ENCODE results near the gene MYOZ1.

MYOZ1 gene

GRCh38 chr10:73586583-73586984 lies 54.7 kb downstream of the MYOZ1 start:
- no peaks in the 10 kb centered on the region for H3K27me3 ChIP-seq (ENCODE audit: low read depth, low read length)
- H3K36me3 ChIP-seq (replicated peaks; ENCODE audit: low read depth, low read length): no peaks in the 10 kb centered on the region
- H3K27ac ChIP-seq (ENCODE audit: low read length): no peak overlapping the region
- no peaks in the 10 kb centered on the region for H3K4me1 ChIP-seq (ENCODE audit: low read length)
- no peak overlapping the region for H3K4me3 ChIP-seq (ENCODE audit: low read length)
- no peaks in the 10 kb centered on the region for H3K9me3 ChIP-seq (ENCODE audit: insufficient read depth, low read length)
- H4K20me1 ChIP-seq (ENCODE audit: insufficient read depth, low read length): no peaks in the 10 kb centered on the region
- H3K79me2 ChIP-seq (ENCODE audit: low read length): no peaks in the 10 kb centered on the region
- no peak overlapping the region for H3K9ac ChIP-seq (ENCODE audit: low read length)
- no peak overlapping the region for H3K4me2 ChIP-seq (ENCODE audit: low read length)
- no peak overlapping the region for H2AFZ ChIP-seq (ENCODE audit: low read depth, low read length)
- no peak for TF ChIP-seq CTCF (IDR thresholded peaks at IDR 0.05; ENCODE audit: low read depth, low read length)
- TF ChIP-seq EZH2phosphoT487 (IDR thresholded peaks at IDR 0.05; ENCODE audit: low read depth): no peak

GRCh38 chr10:73585327-73585726 lies 55.9 kb downstream of the MYOZ1 start:
- H3K9ac ChIP-seq (ENCODE audit: low read length): no peak overlapping the region
- no peak overlapping the region for H3K4me2 ChIP-seq (ENCODE audit: low read length)
- no peaks in the 10 kb centered on the region for H3K79me2 ChIP-seq (ENCODE audit: low read length)
- no peaks in the 10 kb centered on the region for H3K9me3 ChIP-seq (ENCODE audit: insufficient read depth, low read length)
- H2AFZ ChIP-seq (ENCODE audit: low read depth, low read length): no peak overlapping the region
- H3K4me3 ChIP-seq (ENCODE audit: low read length): no peak overlapping the region
- no peak overlapping the region for H3K27ac ChIP-seq (ENCODE audit: low read length)
- no peaks in the 10 kb centered on the region for H3K4me1 ChIP-seq (ENCODE audit: low read length)
- H4K20me1 ChIP-seq (ENCODE audit: insufficient read depth, low read length): no peaks in the 10 kb centered on the region
- no peaks in the 10 kb centered on the region for H3K27me3 ChIP-seq (ENCODE audit: low read depth, low read length)
- TF ChIP-seq CTCF (IDR thresholded peaks at IDR 0.05; ENCODE audit: low read depth, low read length) (no peak), EZH2phosphoT487 (IDR thresholded peaks at IDR 0.05; ENCODE audit: low read depth) (no peak)
- H3K36me3 ChIP-seq (replicated peaks; ENCODE audit: low read depth, low read length): no peaks in the 10 kb centered on the region

GRCh38 chr10:73584737-73585136 lies 56.5 kb downstream of the MYOZ1 start:
- no peaks in the 10 kb centered on the region for H3K27me3 ChIP-seq (ENCODE audit: low read depth, low read length)
- TF ChIP-seq EZH2phosphoT487 (IDR thresholded peaks at IDR 0.05; ENCODE audit: low read depth) (no peak), CTCF (IDR thresholded peaks at IDR 0.05; ENCODE audit: low read depth, low read length) (no peak)
- no peak overlapping the region for H3K9ac ChIP-seq (ENCODE audit: low read length)
- no peaks in the 10 kb centered on the region for H3K4me1 ChIP-seq (ENCODE audit: low read length)
- H3K27ac ChIP-seq (ENCODE audit: low read length): no peak overlapping the region
- no peaks in the 10 kb centered on the region for H3K79me2 ChIP-seq (ENCODE audit: low read length)
- no peaks in the 10 kb centered on the region for H3K9me3 ChIP-seq (ENCODE audit: insufficient read depth, low read length)
- H3K4me3 ChIP-seq (ENCODE audit: low read length): no peak overlapping the region
- no peaks in the 10 kb centered on the region for H4K20me1 ChIP-seq (ENCODE audit: insufficient read depth, low read length)
- no peaks in the 10 kb centered on the region for H3K36me3 ChIP-seq (replicated peaks; ENCODE audit: low read depth, low read length)
- no peak overlapping the region for H2AFZ ChIP-seq (ENCODE audit: low read depth, low read length)
- H3K4me2 ChIP-seq (ENCODE audit: low read length): no peak overlapping the region

- Histone ChIP-seq H3K4me3 (ENCODE audit: low read length) (no peak overlapping the region), H3K79me2 (ENCODE audit: low read length) (no peaks in the 10 kb centered on the region), H3K9ac (ENCODE audit: low read length) (no peak overlapping the region), H2AFZ (ENCODE audit: low read depth, low read length) (no peak overlapping the region), H3K4me2 (ENCODE audit: low read length) (no peak overlapping the region), H3K27ac (ENCODE audit: low read length) (no peak overlapping the region), H4K20me1 (ENCODE audit: insufficient read depth, low read length) (no peaks in the 10 kb centered on the region), H3K27me3 (ENCODE audit: low read depth, low read length) (no peaks in the 10 kb centered on the region), H3K36me3 (replicated peaks; ENCODE audit: low read depth, low read length) (no peaks in the 10 kb centered on the region), H3K9me3 (ENCODE audit: insufficient read depth, low read length) (no peaks in the 10 kb centered on the region), H3K4me1 (ENCODE audit: low read length) (peaks cover 2% of the 10 kb centered on the region)
- TF ChIP-seq CTCF (IDR thresholded peaks at IDR 0.05; ENCODE audit: low read depth, low read length): no peak
- TF ChIP-seq EZH2phosphoT487 (IDR thresholded peaks at IDR 0.05; ENCODE audit: low read depth): no peak
These were observed 59.4 kb downstream of the MYOZ1 start for GRCh38 chr10:73581918-73582317.
